IPS DF 4.7 (cell line): Measurements from ENCODE around the gene PDZK1.
"Not testable (repeated sequence)": the region's sequence is repeated elsewhere in the genome, so short reads cannot be mapped to it uniquely, and the experiment has no call there.

Source experiments
- DNase-seq: peaks from one replicate; pipeline ENCODE4 v3.0.0-alpha.2; 2013; ENCODE audit warnings: low spot score; ENCODE audit errors: extremely low read depth

The PDZK1 gene

DNA sequence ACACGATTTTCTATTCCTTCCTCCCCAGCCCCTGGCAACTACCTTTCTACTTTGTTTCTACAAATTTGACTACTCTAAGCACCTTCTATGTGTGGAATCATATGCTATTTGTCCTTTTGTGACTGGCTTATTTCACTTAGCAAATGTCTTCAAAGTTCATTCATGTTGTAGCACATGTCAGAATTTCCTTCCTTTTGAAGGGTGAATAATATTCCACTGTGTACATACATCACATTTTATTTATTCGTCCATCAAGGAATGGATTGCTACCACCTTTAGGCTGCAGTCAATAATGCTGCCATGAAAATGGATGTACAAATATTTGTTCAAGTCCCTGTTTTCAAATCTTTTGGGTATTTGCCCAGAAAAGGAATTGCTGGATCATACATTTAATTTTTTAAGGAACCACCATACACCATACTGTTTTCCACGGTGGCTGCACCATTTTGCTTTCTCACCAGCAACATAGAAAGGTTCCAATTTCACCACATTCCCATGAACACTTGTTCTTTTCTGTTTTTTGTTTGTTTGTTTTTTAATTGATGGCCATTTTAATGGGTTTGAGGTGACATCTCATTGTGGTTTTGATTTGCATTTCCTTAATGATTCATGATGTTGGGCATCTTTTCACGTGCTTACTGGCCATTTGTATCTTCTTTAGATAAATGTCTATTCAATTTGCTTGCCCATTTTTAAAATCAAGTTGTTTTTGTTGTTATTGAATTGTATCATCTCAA is 3.3 kb upstream of the PDZK1 start:
- no peak for DNase-seq

DNA sequence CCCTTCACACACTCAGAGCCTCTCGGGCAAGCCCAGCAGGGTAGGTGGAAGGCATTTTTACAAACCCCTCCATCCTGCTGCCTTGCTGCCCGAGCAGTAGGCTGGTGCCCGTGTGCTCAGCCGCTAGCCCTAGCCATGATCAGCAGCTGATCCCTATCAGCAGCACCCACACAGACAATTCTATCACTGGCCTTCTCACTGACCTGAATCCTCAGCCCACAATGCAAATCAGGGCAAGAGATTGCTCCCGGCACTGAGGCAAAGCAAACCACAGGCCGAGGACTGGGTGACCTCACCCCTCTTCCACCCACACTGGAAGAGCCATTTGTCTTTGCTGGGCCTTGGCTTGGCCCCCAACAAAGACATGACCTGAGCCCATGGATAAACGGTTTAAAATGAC is 895 bp upstream of the PDZK1 start:
- no peak for DNase-seq

DNA sequence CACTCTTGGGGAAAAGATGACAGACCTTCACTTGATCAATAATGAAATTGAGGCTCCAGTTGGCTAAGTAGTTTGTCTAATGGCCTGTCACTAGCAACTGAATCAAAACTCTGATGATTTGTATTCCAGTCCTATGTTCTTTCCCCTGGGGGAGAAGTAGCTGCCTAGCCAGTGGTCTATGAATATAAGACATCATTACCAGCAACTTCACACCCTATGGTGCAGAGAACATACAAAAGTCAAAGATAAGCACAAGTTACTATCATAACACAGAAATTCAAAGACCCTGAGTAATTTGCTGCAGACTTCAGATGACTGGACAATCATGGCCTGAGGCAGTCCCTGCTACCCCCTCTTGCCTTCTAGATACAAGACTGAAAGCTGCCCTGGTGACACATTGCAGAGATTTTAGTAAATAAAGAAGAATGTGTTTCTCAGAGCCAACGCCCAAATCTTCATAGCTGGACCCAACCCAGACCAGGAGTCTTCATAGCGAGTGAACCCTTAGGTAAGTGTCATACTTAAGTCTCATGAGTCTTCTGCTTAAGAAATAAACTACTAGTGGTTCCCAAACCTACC is 993 bp downstream of the PDZK1 start:
- no peak for DNase-seq

DNA sequence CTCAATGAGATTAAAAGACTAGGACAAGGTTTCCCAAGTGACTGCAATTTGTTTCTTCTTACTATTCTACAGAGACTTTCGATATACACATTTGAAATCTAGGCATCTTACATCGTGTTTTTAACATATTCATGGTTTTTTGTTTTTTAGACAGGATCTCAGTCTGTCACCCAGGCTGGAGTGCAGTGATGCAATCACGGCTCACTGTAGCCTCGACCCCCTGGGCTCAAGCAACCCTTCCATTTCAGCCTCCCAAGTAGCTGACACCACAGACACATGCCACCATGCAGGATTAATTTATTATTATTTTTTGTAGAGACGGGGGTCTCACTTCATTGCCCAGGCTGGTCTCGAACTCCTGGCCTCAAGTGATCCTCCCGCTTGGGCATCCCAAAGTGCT is 1.5 kb downstream of the PDZK1 start:
- DNase-seq: no peak

DNA sequence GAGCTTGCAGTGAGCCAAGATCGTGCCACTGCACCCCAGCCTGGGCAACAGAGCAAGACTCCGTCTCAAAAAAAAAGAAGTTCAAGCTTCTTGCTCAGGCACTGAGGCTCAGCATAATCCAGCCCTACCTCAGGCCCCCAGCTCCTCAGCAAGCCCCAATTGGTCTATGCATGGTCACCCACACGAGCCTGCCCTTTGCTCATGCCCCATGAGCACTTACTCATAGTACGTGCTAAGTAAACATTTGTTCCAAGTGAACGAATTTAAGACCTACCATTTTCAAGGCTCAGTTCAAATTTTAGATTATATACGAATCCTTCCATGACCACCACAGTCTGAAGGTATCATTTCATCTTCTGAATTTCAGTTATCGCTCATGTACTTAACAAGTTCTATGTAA is 4.3 kb downstream of the PDZK1 start:
- no peak for DNase-seq

DNA sequence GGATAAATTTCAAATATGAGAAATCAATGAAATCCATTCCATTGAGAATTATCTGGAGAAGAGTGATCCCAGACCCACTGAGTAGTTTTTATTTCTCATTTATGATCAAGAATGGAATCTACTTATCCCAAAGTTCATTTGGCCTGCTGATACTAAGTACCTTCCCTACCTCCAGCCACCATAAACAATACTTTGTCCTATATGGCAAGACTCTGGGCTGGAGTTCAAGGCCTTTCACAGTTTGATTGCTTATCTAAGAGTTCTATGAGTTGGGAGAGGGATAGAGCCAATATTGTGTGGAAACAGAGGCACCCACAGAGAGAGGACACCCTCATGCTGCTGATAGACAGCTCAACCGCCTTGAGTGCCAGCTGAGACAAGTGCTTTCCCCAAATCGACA is 5.1 kb downstream of the PDZK1 start:
- DNase-seq: no peak

DNA sequence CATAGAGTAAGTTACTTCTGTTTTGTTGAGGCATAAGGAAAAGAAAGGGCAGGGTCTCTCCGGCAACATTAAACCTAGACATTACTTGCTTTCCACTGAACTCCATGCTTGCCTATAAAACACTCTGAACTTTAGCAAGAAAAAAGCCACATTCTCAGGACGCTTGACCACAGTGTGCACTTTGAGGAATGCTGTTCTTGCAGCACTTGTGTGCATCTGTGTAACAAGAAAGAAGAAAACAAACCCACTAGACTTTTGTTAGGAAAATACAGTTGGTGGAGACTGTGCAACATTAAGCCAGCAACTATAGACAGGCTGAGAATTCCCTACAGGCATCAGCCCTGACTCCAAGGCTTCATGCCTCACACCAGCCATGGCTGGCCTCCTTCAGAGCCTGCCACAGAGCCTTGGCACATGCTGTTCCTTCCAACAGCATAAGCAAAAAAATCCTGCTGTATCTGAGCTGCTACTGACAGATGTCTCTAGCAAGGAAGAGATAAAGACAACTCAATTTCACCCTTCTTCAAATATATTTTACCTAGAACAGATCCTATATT is 5.8 kb downstream of the PDZK1 start:
- no peak for DNase-seq

DNA sequence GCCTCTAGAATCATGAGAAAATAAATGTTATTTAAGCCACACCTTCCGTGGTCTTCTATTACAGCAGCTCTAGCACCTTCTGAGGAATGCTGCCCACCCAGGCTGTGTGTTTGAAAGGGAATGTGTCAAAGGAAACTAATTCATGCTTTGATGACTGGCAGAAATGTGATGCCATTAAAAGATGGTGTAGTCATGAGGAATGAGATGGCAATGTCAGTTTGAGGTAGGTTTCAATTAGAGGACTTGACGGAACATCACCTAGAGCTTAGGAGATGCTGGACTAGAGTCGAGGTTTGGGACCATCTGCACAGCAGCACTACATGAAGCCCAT is 10.6 kb downstream of the PDZK1 start:
- no peak for DNase-seq

DNA sequence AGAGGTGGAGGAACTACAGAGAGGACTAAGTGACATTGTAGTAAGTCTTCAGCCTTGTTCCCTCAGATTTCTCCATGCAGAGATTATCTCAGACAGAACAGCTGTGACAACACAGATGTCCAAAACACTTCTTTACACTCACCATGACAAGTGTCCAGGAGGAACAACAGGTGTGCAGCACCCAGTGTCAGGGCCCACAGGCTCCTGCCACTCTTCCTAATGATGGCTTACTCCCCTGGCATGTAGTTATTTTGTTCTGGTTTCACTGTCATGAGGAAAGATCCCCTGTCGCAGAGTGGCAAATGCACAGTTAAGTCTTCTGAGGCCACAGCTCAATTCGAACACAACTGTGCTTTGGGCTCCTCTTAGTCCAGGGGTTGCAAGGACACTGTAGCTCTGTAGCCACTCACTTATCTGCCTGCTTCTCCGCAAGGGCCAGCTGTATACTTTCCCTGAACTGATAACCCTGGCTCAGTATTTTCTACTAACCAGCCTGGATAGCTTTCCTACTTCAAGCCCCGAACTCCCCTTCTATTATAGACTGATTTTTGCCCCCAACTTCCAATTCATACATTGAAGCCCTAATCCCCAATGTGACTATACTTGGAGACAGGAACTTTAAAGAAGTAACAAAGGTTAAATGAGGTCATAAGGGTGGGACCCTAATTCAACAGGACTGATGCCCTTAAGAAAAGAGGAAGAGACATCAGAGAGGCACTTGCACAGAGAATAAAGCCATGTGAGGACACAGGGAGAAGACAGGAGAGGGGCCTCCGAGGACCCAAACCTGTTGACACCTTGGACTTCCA is 11.1 kb downstream of the PDZK1 start:
- DNase-seq: no peak

DNA sequence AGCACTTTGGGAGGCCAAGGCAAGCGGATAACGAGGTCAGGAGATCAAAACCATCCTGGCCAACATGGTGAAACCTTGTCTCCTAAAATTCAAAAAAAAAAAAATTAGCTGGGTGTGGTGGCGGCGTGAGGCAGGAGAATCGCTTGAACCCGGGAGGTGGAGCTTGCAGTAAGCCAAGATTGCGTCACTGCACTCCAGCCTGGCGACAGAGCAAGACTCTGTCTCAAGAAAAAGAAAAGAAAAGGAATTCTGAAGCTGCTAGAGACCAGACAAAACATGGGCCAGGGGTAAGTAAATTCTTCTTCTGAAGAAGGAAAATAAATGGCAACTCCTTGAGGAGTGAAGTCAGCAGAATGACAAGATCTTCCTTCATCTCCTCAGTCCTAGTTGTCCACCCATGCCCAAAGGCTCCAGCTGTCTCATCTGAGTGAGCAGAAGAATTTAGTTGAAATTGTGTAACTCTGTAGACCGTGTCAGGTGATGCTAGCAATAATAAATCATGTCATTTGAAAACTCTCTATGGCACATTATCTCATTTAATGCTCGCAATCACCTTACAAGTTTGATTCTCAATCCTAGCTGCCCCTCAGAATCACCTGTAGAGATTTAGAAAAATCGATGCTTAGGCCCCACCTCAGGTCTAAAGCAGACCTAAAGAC is 14.3 kb downstream of the PDZK1 start:
- DNase-seq: no peak

DNA sequence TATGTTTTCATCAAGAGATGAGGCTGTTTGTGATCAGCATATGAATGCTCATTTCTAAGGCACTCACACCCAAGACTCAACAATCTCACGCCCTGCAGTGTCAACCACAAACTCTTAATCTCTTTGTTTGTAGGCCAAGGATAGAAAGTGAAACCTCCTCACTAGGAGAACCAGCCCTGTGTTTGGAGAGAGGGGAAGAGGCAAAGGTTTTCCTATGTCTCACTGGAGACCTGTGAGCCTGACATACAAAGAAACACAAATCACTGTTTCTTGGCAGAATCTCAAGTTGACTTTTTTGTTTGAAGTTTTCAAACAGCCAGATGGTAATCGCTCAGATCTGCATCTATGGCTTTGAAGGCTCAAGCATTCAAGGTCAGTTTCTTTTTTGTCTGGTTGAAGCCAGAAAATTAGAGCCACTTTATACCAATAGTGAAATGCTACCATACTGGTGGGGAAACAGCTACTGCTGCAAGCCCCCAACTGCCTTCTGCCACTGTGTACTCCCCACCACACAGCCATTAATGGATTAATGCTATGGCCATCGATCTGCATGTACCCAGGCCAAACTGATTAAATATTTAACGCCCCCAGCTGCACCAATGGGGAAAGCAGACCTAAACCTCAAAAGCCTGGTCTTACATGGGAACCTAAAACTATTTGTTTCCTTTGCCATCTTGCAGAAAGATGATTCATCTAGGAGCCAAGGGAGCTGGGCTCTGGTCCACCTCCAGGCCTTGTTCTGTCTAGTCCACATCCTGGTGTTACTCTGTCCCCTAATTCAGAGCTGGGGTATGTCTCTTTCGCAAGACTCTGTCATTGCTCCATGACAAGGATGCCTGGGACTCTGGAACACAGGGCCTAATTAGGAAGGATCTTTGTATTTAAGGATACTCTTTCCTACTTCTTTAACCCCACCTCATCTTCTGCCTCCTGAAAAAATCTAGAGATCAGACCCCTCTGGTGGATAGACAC is 16.3 kb downstream of the PDZK1 start:
- no peak for DNase-seq

DNA sequence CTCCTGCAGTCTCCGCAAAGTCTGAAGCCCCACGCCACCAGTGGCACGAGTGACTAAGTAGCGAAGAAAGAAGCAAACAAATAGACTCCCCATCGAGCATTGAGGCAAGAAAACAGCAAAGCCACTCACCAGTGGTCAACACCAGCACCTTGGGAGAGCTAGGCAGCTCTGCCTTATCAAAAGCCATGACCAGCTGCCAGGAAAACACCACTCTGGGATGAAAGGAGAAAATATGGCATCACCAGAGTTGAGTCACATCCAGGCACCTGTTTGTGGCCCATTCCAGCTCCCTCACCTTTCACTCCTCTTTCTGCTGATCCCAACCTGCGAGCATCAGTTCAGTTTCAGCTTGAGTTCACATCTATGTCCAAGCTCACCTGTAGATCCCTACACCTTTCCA is 17.2 kb downstream of the PDZK1 start:
- no peak for DNase-seq

DNA sequence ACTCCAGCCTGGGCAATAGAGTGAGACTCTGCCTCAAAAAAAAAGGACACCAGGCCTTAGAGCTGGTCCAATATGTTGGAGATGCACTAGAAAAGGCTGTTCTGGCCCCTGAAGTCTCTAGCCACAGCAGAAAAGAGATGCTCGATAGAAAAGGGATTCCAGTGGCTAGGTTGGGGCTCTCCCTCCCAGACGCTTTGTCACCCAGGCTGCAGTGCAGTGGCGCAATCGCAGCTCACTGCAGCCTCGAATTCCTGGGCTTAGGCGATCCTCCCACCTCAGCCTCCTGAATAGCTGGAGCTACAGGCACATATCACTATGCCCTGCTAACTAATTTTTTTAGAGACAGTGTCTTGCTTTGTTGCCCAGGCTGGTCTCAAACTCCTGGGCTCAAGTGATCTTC is 18.2 kb downstream of the PDZK1 start:
- DNase-seq: no peak

DNA sequence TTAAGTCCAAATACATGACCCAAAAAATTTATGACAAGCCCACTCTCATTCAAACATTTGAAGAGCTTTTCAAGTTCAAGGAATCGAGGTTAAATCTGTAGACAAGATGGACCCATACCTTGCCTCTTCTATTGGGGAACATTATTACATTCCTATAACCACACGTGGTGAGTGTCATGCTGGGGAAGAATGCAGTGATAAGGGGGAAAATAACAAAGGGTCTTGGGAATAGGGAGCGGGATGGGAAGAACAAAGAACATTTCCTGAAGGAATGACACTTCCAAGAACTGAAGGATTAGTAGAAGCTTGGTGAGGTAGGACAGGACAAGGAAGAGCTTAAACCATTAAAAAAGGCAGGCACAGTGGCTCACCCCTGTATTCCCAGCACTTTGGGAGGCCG is 18.8 kb downstream of the PDZK1 start:
- no peak for DNase-seq

DNA sequence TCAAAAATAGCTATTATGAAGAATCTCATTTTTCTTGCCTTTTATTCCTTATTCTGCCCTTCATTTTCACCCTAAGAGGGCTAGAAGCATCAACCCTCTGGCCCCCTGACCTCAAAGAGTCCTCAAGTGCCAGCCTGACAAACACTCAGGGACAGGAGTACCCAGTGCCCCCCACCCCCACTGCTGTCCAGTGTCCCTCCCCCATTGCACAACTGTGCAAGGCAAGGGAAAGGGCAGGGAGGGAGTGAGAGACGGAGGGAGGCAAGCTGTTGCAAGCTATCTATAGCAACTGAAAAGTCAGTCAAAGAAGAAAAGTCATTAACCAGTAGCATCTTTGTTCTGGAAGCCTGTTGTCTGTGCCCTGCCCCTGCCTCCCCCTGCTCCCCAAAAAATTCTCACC is 21.1 kb downstream of the PDZK1 start:
- DNase-seq: not testable (repeated sequence)

DNA sequence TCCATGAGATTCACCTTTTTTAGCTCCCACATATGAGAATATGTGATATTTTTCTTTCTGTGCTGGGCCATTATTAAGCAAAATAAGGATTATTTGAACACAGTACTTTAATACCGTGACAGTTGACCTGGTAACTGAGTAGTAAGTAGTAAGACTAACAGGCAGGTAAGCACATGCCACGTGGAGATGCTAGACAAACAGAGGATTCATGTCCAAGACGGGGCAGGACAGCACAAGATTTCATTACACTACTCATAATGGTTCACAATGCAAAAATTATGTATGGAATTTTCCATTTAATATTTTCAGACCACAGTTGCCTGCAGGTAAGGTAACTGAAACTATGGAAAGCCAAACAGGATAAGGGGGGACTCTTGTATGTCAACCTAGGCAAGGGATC is 22.3 kb downstream of the PDZK1 start:
- DNase-seq: not testable (repeated sequence)

DNA sequence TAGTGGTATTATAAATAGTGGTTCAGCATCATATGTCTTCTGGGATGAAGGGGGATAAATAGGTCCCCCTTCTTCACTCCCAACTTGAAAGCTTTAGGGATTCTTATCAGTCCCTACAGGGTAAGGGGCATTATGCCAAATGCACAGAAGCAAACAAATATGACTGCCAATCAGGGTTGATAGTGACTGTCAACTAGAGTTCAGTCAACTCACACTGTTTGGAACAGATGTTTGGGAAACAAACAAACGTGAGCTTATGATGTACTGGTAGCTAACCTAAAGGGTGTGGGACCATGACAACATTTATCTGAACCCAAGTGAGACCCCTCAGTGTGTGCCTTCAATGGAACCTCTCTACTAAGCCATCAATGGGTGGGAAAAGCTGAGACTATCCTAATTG is 34.0 kb downstream of the PDZK1 start:
- not testable (repeated sequence) for DNase-seq

DNA sequence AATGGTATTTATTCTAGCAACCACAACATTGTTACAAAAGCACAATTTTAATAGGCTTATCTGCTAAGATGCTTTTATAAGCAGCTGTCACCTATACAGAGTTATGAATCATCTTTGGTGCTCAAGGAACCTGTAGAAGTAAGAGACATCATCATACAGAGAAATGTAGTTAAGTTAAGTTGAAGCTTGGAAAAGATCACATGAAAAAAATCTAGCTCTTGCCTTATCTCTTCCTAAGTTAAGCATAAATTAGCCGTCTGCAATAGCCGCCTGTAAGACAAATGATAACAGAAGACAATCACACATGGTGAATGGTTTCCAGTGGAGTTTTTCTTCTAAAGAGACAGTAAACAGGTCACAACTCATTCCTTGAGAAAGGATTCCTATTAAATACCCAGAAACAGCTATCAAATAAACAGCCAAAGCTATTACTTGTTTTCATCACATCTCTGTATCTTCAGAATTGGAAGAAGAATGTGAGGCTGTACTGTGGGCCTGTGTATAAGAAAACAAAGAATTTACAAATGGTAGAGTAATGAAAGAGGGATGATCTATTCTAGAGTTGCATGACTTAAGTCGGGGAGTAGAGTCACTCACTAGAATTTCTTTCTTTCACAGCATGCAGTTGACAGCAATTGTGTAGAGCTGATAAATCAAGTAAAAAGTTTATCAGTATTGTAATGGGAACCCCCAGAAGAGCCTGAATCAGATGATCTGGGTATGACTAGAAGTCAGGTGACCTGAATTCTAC is 36.0 kb downstream of the PDZK1 start:
- DNase-seq: not testable (repeated sequence)

DNA sequence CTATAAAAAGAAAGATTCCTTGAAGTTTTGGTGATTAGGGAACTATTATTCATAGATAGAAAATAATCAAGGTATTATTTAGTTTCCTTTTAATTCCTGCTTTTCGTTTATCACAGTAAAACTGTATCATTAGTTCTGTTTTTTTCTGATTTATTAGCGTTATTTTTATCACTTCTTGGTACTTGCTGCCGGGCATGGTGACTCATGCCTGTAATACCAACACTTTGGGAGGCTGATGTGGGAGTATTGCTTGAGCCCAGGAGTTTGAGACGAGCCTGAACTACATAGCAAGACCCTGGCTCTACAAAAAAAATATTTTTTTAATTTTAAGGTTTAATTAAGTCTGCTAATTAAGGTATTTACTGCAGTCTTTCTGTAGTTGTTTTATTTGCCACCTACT is 42.2 kb downstream of the PDZK1 start:
- not testable (repeated sequence) for DNase-seq

DNA sequence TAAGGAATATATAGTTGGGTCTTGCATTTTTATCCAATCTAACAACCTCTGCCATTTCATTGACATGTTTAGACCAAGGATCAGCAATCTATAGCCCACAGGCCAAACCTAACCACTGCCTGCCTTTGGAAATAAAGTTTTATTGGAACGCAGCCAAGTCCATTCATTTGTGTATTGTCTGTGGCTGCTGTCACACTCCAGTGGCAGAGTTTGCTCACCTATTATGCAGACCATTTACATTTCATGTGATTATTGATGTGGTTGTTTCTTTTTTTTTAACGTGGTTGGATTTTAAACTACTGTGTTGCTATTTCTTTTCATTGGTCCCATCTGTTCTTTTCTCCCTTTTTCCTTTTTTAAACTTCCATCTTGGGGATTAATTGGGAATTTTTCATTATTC is 44.7 kb downstream of the PDZK1 start:
- DNase-seq: not testable (repeated sequence)
